Natural killer cell (primary cell): ENCODE measurements around the gene KCTD7. TPM values are rescaled to one million over a fixed set of nuclear protein-coding genes. Genes with fewer than 3 reads are reported as not detected.
A peak's percentile ranks its signal among the peaks of the same experiment; 100 is the strongest.
"Not testable (repeated sequence)": the region's sequence is repeated elsewhere in the genome, so short reads cannot be mapped to it uniquely, and the experiment has no call there.

ENCODE experiments used
- ATAC-seq, 3 donors: fragments of 150-1000 bp in 2 of 3; fragments of 200-7000 bp in 1 of 3; cut with Tn5 transposase; 1 replicate in 1 of 3; 2 replicates in 2 of 3; pipeline ENCODE4 v1.10.0; 2021; ENCODE audit warnings: mild to moderate bottlenecking in 2 of 3, moderate library complexity in 2 of 3
- DNase-seq, 2 donors: peaks; one replicate each; pipeline versions ENCODE4 v3.0.0 to v3.0.0-alpha.2; 2013 to 2021; ENCODE audit warnings: mixed read lengths in 1 of 2
- H3K27ac ChIP-seq: one replicate; pipeline ENCODE4 v1.5.1; 2013; ENCODE audit warnings: mild to moderate bottlenecking, low read length
- H3K27me3 ChIP-seq: one replicate; pipeline ENCODE4 v1.6.1; 2013; ENCODE audit warnings: low read length; ENCODE audit not compliant: control insufficient read depth, insufficient read depth
- H3K36me3 ChIP-seq: one replicate; pipeline ENCODE4 v1.6.1; 2013; ENCODE audit warnings: low read length; ENCODE audit not compliant: control insufficient read depth, insufficient read depth
- H3K4me1 ChIP-seq: one replicate; pipeline ENCODE4 v1.6.1; 2013; ENCODE audit warnings: low read length; ENCODE audit not compliant: control insufficient read depth, insufficient read depth
- H3K4me3 ChIP-seq: one replicate; pipeline ENCODE4 v1.5.1; 2013; ENCODE audit warnings: low read length
- H3K9me3 ChIP-seq: one replicate; pipeline ENCODE4 v1.6.1; 2013; ENCODE audit warnings: low read length; ENCODE audit not compliant: control insufficient read depth, insufficient read depth
- H3K27ac Mint-ChIP-seq, 2 donors: one replicate each; pipeline ENCODE4 v1.8.0; 2022; ENCODE audit warnings: mild to moderate bottlenecking in 2 of 2, mixed read lengths in 2 of 2, moderate library complexity in 1 of 2
- H3K27me3 Mint-ChIP-seq, 2 donors: one replicate each; pipeline ENCODE4 v1.8.0; 2022; ENCODE audit warnings: low read depth in 2 of 2, mixed read lengths in 2 of 2
- H3K36me3 Mint-ChIP-seq: one replicate; pipeline ENCODE4 v1.8.0; 2022; ENCODE audit warnings: mixed read lengths
- H3K4me1 Mint-ChIP-seq, 2 donors: one replicate each; pipeline ENCODE4 v1.8.0; 2022; ENCODE audit warnings: mixed read lengths in 2 of 2
- H3K4me3 Mint-ChIP-seq: one replicate; pipeline ENCODE4 v1.8.0; 2022; ENCODE audit warnings: mild to moderate bottlenecking, moderate library complexity, mixed read lengths
- H3K9me3 Mint-ChIP-seq, 2 donors: one replicate each; pipeline ENCODE4 v1.8.0; 2022; ENCODE audit warnings: mixed read lengths in 2 of 2
- WGBS: methylation state at CpG from one replicate; pipeline ENCODE4 v1.1.7; 2013; ENCODE audit warnings: missing lambda C conversion rate; ENCODE audit not compliant: insufficient coverage; 5-methylcytosine and 5-hydroxymethylcytosine counted together
- intact Hi-C: fragments of 100-400 bp; cut with micrococcal nuclease; formaldehyde crosslinking; loops from one replicate; pipeline ENCODE4 v1.14.2; 2022
- total RNA-seq, 4 donors: library from RNA; stranded (reverse); fragments of 120-200 nt in 1 of 4; gene quantifications; one replicate each; pipeline versions ENCODE4 v1.2.3 to v1.2.4, GENCODE V29; 2013 to 2022
- TF ChIP-seq, protein P1 (sequence below): fragments of 200-600 bp; IDR thresholded peaks from one replicate; pipeline ENCODE4 v1.8.0; 2022; ENCODE audit warnings: antibody characterized with exemption

Gene KCTD7
- total RNA-seq, 3 donors from 2014 or later (not counting 1 experiment from before 2014, with no cell fraction given), result 29.3 to 33.0 (median 31.7) TPM

DNA sequence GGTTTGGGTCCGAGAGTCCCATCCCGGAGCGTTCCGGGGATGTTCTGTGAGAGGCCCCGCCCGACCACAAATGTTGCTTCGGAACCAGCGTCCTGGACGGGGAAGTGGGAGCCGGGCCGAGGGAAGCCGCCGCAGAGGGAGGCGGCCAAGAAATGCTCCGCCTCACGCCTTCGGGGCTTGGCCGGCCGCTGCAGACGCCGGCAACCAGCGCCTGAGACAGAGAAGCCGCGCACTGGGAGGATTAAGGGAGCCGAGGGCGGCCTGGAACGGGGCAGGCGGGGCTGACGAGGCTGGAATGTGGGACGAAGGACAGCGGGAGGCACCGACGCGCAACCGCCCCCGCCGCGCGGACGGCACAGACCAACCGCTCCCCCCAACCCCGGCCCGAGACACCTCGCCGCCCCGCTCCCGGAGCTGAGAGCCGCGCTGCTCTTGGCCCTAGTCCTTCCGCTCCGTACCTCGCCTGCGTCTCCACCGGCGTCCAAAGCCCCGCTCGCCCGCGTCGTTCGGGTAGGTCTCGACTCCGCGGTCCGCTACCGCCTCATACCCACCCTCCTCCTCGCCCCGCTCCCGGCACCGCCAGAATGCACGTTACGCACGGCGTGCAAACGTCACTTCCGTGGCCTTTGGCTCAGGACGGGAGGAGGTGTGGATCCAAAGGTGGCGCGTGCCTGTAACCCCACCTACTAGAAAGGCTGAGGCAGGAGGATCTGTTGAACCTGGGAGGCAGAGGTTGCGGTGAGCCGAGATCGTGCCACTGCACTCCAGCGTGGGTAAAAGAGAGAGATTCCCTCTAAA, 36.7 kb upstream of the KCTD7 start:
- Histone ChIP-seq H3K36me3 (no peaks in the 10 kb centered on the region), H3K27ac (peak overlapping the region; percentile 82), H3K4me3 (peak overlapping the region; percentile 92), H3K4me1 (peaks cover 30% of the 10 kb centered on the region), H3K9me3 (no peaks in the 10 kb centered on the region), H3K27me3 (no peaks in the 10 kb centered on the region)
- intact Hi-C loops, result loop anchor here (2.0 kb wide), 2 partner anchors 37 to 63 kb away; partner anchors contain the start of gene KCTD7
- peak; percentile 94 to 97 (median 95) for ATAC-seq
- under 1% methylated on average over 80 of the region's 83 CpGs for WGBS
- Mint-ChIP-seq H3K27ac (peak overlapping the region; percentile 93 to 97), H3K9me3 (no peaks in the 10 kb centered on the region), H3K36me3 (no peaks in the 10 kb centered on the region), H3K4me1 (peaks cover 33 to 50% of the 10 kb centered on the region in 2 donors), H3K27me3 (no peaks in the 10 kb centered on the region), H3K4me3 (peak overlapping the region; percentile 90)
- peak; percentile 79 to 95 for DNase-seq
- TF ChIP-seq, protein P1, sequence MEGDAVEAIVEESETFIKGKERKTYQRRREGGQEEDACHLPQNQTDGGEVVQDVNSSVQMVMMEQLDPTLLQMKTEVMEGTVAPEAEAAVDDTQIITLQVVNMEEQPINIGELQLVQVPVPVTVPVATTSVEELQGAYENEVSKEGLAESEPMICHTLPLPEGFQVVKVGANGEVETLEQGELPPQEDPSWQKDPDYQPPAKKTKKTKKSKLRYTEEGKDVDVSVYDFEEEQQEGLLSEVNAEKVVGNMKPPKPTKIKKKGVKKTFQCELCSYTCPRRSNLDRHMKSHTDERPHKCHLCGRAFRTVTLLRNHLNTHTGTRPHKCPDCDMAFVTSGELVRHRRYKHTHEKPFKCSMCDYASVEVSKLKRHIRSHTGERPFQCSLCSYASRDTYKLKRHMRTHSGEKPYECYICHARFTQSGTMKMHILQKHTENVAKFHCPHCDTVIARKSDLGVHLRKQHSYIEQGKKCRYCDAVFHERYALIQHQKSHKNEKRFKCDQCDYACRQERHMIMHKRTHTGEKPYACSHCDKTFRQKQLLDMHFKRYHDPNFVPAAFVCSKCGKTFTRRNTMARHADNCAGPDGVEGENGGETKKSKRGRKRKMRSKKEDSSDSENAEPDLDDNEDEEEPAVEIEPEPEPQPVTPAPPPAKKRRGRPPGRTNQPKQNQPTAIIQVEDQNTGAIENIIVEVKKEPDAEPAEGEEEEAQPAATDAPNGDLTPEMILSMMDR, result no peak

DNA sequence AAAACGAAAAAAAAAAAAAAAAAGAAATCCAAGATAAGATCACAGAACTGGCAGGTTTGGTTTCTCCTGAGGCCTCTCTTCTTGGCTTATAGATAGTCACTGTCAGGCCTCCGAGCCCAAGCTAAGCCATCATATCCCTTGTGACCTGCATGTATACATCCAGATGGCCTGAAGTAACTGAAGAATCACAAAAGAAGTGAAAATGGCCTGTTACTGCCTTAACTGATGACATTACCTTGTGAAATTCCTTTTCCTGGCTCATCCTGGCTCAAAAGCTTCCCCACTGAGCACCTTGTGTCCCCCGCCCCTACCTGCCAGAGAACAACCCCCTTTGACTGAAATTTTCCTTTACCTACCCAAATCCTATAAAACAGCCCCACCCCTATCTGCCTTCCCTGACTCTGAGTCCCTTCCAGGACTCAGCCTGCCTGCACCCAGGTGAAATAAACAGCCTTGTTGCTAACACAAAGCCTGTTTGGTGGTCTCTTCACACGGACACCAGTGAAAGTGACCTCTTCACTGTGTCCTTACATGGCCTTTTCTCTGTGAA, 36.0 kb upstream of the KCTD7 start:
- H3K27me3 ChIP-seq, H3K36me3 Mint-ChIP-seq, H3K27me3 Mint-ChIP-seq, H3K9me3 ChIP-seq, H3K9me3 Mint-ChIP-seq, H3K36me3 ChIP-seq: not testable (repeated sequence)
- WGBS, result 54% methylated on average over 3 of the region's 4 CpGs
- ATAC-seq (peak in 1 of 3 donors; percentile 4), DNase-seq (peak in 1 of 2 donors; percentile 9)
- peaks cover 30% of the 10 kb centered on the region for H3K4me1 ChIP-seq
- peak overlapping the region; percentile 92 for H3K4me3 ChIP-seq
- intact Hi-C loops, result loop anchor here (2.0 kb wide), 2 partner anchors 36 to 62 kb away; partner anchors contain the start of gene KCTD7
- H3K27ac Mint-ChIP-seq, result peak overlapping the region; percentile 93 to 97
- H3K4me3 Mint-ChIP-seq, result peak overlapping the region; percentile 90
- peaks cover 33 to 46% of the 10 kb centered on the region in 2 donors for H3K4me1 Mint-ChIP-seq
- H3K27ac ChIP-seq, result peak overlapping the region; percentile 82

DNA sequence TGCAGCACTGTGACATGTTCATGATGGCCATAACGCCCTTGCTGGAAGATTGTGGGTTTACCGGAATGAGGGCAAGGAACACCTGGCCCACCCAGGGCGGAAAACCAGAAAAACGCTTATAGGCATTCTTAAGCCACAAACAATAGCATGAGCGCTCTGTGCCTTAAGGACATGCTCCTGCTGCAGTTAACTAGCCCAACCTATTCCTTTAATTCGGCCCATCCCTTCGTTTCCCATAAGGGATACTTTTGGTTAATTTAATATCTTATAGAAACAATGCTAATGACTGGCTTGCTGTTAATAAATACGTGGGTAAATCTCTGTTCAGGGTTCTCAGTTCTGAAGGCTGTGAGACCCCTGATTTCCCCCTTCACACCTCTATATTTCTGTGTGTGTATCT, 34.6 kb upstream of the KCTD7 start:
- H3K27me3 Mint-ChIP-seq, H3K9me3 Mint-ChIP-seq, H3K9me3 ChIP-seq, ATAC-seq, H3K27ac ChIP-seq, H3K36me3 Mint-ChIP-seq, DNase-seq, H3K36me3 ChIP-seq, H3K4me3 Mint-ChIP-seq, intact Hi-C loops, H3K27me3 ChIP-seq, H3K4me3 ChIP-seq: not testable (repeated sequence)
- H3K4me1 ChIP-seq, result peaks cover 30% of the 10 kb centered on the region
- WGBS, result 100% methylated on average over 5 of the region's 8 CpGs
- H3K4me1 Mint-ChIP-seq, result peaks cover 26 to 37% of the 10 kb centered on the region in 2 donors
- H3K27ac Mint-ChIP-seq, result peak overlapping the region in 1 of 2 donors; percentile 97

DNA sequence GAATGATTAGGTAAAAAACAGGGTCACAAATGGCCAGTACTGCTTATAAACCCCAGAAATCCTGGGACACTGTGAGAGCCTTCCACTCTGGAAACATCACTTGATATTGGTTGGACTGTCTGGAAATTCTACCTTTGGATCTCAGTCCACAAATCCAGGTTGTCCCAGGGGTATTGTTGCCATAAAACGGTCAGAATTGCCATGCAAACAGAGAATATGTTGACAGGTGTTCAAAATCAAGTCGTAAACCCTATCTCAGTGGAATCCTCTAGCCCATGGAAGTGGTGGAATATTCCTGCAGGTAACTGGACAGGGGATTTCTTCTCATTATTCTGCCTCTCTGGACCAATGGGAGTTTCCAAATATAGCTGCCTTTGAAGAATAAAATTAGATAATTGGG, 31.2 kb upstream of the KCTD7 start:
- no peaks in the 10 kb centered on the region for H3K9me3 Mint-ChIP-seq

More for the DNA sequence above, 31.2 kb upstream of the KCTD7 start:
- 77% methylated on average over 2 of the region's 2 CpGs for WGBS
- peaks cover 7 to 9% of the 10 kb centered on the region in 2 donors for H3K4me1 Mint-ChIP-seq
- no peak overlapping the region for H3K4me3 ChIP-seq
- no peak overlapping the region for H3K4me3 Mint-ChIP-seq
- intact Hi-C loops, result no loop called here
- no peaks in the 10 kb centered on the region for H3K9me3 ChIP-seq
- no peaks in the 10 kb centered on the region for H3K36me3 ChIP-seq
- DNase-seq, result no peak
- H3K36me3 Mint-ChIP-seq, result no peaks in the 10 kb centered on the region
- no peaks in the 10 kb centered on the region for H3K27me3 Mint-ChIP-seq
- no peak overlapping the region for H3K27ac Mint-ChIP-seq
- TF ChIP-seq, protein P1, result no peak
- no peaks in the 10 kb centered on the region for H3K27me3 ChIP-seq
- no peak overlapping the region for H3K27ac ChIP-seq
- peaks cover 5% of the 10 kb centered on the region for H3K4me1 ChIP-seq
- no peak for ATAC-seq
